GM12878 (cell line): ENCODE results near the gene CENPP.
A peak's percentile ranks its signal among the peaks of the same experiment; 100 is the strongest.

Source experiments
- SP1 ChIP-seq: IDR thresholded peaks from one replicate; pipeline ENCODE4 v1.6.1; 2011; ENCODE audit warnings: low read depth, low read length
- SPI1 ChIP-seq: IDR thresholded peaks from 2 replicates; pipeline ENCODE4 v1.6.1; 2011; ENCODE audit warnings: low read depth, mild to moderate bottlenecking, low read length, moderate library complexity, borderline replicate concordance; ENCODE audit not compliant: insufficient read depth

GRCh38 chr9:92325269-92325990 is at the start of gene CENPP, which contains the start of gene NOL8:
- peak; percentile 85 for TF ChIP-seq SP1
- peak; percentile 82 for TF ChIP-seq SPI1
